HL-60/S4 treated with retinoic acid at 250 ng/mL for 4 days and 3 days (cell line): ENCODE measurements around the gene SMCO4.
"Not testable (repeated sequence)": the region's sequence is repeated elsewhere in the genome, so short reads cannot be mapped to it uniquely, and the experiment has no call there.

Experiments
- in situ Hi-C: fragments of 300-500 bp; cut with MboI; formaldehyde crosslinking; loops from 2 replicates; pipeline ENCODE4 v1.7.0; 2022; ENCODE audit warnings: low sequenced_read_pairs

SMCO4 gene

DNA sequence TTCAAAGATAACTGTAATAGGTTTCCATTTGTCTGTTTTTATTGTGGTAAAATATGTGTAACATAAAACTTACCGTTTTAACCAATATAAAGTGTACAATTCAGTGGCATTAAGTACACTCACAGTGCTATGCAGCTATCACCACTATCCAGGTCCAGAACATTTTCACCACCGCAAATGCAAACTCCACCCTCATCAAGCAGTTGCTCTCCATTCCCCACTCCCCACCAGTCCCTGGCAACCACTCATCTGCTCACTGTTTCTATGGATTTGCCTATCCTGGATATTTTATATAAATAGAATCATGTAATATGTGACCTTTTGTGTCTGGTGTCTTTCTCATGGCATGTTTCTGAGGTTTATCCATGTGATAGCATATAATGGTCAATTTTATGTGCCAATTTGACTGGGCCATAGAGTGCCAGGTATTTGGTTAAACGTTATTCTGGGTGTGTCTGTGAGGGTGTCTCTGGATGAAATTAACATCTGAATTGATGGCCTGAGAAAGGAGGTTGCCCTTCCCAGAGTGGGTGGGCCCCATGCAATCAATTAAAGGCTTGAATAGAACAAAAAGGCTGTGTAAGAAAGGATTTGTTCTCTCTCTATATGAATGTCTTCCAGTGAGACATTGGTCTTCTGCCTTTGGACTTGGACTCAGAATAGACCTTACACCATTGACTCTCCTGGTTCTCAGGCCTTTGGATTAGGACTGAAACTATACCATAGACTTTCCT lies 17.2 kb upstream of the SMCO4 start:
- in situ Hi-C loops, result no loop called here

DNA sequence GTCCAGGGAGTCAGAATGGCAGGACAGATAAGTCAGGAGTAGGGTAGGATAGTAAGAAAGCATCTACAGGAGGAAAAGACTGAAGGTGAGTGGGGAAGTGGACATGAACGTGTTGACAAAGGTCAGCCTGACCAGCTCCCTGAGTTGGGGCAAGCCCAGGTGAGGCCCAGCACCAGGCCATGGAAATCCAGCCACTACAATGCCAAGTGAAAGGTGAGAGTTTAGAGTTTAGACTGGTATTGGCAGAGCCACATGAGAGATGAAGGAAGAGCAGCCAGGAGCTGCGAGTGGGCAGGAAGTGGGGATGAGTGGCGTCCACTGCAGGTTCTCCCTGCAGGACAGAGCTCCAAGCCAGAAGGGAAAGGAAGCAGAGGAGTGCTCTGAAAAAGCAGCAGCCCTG lies 16.5 kb upstream of the SMCO4 start:
- in situ Hi-C loops, result no loop called here

DNA sequence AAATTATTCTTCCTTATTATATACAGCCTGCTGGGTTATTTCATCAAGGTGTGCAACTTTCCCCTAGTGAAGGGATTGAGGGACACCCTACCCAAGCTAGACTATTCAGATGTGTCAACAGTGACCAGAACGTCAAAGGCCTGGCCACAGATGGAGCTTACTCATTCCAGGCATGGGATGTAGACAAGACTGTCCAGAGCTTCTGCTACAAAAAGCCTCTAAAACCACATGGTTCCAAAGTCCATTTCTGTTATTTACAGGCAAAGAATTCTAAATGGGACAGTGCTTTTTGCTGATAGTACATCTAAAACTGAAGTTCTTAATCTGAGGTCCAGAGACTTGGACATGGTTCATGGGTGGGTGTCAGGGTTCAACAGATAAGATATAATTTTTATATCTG lies 9.7 kb upstream of the SMCO4 start:
- in situ Hi-C loops, result no loop called here

DNA sequence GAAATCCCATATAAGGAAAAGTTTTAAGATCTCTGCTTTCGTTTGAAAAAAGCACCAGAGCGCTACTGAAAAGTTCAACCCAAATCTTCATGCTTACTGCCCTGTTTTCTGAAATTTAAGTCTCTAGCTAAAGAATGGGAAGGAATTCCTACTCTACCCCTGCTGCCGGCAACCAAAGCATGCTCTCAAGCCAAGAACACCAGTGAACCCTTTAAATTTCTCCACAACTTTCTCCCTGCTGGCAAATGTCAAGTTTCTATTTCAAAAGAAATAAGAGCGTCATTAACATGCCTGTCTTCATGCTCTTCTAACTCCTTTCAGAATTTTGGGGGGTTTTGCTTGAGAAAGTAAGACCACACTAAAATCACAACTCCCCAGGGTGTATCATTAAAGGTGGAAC lies 6.8 kb upstream of the SMCO4 start:
- in situ Hi-C loops, result no loop called here

DNA sequence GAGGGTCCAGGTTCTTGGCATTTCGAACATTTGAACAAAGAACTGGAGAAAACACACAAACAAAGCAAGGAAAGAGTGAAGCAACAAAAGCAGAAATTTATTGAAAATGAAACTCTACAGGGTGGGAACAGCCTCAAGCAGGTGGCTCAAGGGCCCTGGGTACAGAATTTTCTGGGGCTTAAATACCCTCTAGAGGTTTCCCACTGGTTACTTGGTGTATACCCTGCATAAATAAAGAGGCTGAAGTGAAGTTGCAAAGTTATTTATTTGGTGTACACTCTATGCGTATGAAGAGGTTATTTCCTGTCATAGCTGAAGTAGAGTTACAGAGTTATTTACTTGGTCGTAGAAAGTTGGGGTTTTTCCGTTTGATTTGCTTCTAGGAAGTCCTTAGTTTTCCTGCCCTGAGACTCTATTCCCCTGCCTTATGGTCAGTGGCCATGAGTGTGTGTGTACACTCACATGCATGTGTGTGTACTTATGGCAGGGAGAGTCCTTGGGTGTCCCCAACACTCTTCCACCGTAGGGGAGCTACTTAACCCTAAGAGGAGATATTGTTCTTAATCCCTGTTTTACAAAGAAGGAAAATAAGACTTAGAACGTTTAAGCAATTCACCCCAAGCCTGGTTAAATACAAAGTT lies 5.6 kb upstream of the SMCO4 start:
- in situ Hi-C loops, result no loop called here

DNA sequence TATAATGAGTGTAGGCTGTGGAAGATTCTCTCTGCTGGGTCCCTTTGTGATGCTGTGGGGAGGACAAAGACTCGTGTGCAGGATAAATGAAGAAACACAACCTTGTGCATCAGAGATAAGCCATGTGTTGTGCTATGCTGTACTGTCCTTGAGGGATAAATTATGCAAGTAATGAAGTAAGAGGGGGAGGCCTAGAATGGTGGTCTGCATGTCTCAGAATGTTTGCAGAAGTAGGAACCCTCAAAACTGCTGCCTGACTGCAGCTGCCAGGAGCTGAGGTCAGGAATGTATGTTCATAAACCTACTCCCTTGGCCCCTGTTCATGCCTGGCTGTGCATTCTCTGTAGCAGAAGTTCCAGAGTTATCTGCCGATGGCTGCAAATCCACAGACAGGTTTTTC lies 4.6 kb upstream of the SMCO4 start:
- in situ Hi-C loops, result no loop called here

DNA sequence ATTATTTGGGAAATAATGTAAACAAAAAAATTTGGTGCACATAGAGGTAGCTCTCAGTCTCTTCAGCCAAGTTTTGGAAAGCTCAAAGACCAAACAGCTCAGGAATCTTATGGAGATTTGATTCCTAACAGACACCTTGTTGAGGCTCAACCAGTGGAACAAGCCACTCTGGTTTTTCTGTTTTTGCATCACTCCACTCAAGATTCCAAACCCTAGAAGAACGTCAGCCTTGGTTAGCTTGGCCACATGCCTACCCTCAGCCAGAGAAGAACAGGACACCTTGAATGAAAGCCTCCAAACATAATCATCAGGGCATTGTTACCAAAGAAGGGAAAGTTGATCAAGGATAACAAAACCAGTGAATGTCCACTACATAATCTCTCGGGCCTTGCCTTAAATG lies 3.8 kb upstream of the SMCO4 start:
- in situ Hi-C loops, result no loop called here

DNA sequence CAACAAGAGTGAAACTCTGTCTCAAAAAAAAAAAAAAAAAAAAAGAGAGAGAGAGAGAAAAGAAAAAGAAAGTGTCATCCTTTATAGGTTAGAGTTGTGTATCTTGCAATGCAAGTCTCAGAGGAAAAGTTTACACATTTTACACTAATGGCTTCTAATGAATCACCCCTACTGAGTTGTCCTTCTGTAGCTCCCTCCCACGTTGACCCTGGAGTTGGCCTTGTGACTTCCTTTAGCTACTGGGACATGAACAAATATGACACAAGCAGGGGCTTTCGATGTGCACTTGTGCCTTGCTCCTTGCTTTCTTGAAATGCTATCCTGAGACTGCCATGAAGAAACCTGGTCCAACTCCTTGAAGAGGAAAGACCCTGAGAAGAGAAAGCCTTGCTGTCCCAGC lies 2.4 kb upstream of the SMCO4 start:
- in situ Hi-C loops, result no loop called here

DNA sequence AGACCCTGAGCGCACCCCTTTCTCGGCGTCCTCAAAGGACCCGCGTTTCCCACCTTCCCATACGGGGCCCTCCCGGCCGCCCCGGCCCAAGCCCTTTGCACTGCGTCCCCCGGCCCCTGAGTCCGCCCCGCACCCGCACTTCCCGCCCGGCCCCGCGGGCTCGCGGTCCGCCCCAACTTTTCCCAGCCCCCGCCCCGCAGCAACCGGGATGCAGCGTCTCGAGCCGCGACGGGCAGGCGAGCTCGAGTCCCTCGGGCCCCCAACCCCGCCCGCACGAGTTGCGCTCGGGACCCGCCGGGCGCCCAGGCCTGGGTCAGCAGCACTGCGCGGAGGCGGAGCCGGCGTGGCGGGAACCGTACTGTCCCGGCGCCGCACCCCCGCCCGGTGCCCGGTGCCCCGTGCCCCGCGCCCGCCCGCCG lies 371 bp downstream of the SMCO4 start:
- in situ Hi-C loops, result no loop called here

DNA sequence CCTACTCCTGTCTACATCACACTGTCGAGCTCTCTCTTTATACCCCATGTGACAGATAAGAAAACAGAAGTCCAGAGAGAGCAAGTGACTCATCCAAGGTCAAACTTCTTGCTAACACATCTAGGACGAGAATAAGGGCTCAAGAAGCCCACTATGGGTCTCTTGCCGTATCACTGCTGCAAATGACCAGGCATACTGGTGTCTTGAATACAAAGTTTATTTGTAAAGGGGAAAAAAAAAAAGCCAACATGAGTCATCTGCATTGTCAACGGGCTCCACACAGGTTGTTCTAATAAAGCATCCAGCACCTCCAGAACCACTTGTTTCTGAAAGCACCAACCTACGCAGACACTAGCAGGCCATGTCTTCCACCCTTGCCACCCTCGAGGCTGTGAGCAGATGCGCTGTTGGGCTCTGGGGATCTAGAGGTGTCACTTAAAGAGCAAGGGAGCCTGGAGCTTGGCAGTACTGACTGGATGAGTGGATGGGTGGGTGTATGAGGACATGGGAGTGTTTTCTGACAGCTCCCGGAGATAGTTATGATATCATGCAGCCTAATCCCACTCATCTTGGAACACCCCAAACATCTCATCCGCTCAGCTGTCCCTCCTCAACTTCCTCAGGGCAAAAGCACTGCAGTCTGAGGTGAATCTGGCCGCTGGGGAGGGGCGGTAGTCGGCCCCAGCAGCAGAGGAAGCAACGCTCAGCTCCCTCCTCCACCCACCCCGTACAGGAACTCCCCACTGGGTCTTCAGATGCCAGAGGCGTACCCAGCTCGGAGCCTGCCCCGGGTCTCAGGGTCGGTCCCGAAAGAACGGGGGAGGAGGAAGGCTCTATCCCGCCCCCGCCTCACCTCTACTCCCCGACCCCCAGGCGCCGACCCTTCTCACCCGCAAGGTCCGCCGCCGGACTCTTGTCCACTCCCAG lies 1.0 kb downstream of the SMCO4 start:
- in situ Hi-C loops, result no loop called here

DNA sequence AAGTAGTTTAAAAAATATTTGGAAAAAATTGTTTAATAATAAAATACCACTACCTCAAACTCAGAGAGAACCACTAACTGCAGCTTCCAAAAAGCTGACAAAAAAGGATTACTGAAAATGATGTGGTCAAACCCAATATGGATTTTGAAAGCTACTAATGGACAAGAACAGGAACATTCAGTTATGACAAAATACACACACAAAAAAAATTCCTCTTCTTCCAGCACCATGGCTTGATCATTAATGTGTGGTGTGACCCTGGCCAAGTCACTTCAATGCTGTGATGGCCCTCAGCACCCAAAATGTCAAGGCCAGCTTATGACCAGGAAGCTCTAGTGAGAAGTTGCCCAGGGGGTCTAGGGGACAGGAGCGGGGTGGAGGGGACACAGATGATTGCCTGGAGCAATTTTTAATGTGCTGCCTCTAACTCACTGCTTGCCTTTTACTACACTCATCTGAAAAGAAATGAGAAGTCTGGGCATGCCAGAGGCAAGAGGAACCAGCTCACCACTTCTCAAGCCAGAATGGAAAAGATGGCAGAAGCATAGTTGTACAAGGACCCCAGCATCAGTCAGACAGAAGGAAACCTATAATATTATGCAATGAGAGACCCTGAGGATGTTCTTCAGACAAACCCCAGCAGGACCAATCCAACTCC lies 2.2 kb downstream of the SMCO4 start:
- in situ Hi-C loops, result no loop called here

DNA sequence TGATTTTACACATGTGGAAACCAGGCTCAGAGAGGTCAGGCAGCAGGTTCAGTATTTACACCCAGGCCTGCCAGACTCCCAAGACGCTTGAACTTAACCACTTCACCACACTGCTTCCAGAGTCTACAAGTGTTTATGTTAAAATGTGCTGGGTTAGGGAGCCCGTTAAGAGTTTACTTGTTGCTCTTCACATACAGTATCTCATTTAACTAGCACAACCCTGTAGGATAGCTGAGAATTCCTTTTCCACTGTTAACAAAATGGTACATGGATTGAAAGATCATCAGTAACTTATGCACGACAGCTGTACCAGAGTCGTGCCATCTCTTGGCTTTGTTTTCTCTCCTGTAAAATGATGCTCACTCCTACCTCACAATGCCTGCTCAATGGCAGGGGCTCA lies 2.9 kb downstream of the SMCO4 start:
- in situ Hi-C loops, result no loop called here

DNA sequence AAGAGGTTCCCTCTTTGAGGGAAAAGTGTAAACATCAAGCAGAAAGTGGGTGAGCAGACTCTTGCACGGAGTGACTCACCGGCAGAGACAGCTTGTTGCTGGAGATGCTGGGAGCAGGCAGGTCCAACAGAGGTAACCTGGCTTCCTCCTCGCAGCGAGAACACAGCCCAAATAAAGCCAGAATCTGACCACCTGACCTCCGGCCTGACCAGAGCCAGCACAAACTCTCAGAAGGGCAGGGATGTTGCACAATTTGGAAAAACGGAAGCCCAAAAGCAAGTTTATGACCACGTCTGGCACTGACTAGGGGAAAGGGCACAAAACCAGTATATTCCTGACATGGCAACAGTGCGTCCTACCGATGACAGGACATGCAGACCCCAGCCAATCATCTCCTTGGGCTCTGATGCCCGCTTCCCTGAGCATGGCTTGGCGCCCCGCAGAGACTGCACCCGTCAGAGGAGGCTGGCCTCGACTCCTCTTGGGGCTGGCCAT lies 5.4 kb downstream of the SMCO4 start:
- in situ Hi-C loops, result no loop called here

DNA sequence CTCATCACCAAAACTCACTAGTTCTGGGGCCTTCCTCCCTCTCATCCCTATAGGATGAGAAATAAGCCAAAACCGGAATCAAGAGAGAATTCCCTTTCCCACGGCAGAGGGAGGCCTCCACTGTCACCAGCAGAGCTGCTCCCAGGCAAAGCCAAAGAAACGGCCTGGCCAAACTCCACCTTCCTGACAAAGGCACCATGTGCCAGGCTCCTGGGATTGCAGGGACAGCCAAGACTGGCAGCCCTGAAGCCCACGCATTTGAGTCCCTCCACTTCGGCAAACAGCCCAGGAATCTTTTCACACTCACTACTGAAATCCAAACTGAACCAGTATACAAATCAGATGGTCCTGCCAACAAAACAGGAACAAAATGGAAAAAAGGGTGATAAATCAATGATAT lies 6.1 kb downstream of the SMCO4 start:
- in situ Hi-C loops, result no loop called here

DNA sequence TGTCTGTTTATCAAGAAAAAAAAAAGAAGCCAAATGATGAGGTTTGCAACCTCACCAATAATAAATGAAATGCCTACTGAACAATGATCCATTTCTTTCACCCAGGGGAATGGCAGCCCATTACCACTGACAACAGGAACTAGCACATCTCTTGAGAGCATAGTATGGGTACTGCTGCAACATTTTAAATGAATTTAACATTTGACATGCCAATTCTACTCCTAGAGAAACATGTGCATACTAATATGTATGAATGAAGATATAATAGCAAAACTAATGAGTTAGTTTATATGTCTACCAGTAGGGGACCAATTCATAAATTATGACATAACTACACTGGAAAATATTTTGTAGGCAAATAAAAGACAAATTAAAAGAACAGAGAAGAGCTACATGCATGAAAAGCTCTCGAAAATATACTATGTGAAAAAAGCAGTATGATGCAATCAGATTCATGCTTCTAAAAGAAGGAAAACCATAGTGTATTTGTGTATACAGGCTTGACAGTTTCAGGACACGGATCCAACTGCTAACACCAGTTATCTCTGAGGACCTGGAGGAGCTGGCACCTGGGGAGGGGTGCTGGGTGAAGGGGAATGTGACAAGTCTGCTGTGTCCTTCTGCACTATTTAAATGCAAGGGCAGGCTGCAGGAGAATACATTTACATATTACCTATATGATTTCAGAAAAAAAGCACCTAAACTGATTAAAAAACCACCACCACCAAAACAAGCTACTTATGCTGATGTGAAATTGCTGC lies 6.9 kb downstream of the SMCO4 start:
- in situ Hi-C loops, result no loop called here

DNA sequence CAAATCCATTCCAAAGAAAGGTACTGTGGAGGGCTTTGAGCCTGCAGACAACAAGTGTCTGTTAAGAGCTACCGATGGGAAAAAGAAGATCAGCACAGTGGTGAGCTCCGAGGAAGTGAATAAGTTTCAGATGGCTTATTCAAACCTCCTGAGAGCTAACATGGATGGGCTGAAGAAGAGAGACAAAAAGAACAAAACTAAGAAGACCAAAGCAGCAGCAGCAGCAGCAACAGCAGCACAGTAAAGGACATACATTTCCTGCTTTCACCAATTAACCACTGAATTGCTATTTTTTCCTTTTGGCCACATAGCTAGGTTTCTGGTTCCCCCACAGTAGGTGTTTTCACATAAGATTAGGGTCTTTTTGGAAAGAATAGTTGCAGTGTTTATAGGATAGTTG lies 7.6 kb downstream of the SMCO4 start:
- in situ Hi-C loops, result not testable (repeated sequence)

DNA sequence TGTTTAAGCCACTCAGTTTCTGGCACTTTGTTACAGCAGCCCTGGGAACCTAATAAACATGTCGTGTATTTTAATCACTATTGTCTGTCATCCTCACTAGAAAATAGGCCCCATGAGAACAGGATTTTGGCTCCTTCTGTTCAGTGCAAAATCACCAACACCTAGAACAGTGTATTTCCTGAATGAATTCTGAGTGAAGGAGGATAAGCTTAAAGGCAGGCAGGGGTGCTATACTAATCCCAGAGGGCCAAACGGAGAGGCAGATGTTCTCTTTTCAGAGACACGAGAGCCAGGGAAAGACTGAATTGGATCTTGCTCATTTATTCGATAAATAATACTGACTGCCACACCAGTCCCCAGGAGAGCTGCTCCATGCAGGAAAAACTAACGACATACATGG lies 10.4 kb downstream of the SMCO4 start:
- in situ Hi-C loops, result no loop called here

DNA sequence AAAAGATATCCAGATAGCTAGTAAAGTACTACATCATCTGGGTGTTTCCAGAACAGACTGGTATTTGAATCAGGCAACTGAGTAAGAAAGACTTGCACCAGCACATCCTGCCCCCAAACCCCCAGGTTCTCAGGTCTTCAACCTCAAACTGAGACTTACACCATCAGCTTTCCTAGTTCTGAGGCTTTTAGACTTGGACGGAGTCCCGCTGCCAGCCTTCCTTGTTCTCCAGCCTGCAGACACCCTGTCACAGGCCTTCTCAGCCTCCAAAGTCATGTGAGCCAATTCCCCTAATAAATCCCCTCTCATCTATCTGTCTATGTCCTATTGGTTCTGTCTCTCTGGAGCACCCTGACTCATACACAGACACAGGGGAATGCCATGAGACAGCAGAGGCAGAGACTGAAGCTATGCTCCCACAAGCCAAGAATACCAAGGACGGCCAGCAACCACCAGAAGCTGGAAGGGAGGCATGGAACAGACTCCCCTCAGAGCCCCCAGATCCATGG lies 10.9 kb downstream of the SMCO4 start:
- in situ Hi-C loops, result no loop called here

DNA sequence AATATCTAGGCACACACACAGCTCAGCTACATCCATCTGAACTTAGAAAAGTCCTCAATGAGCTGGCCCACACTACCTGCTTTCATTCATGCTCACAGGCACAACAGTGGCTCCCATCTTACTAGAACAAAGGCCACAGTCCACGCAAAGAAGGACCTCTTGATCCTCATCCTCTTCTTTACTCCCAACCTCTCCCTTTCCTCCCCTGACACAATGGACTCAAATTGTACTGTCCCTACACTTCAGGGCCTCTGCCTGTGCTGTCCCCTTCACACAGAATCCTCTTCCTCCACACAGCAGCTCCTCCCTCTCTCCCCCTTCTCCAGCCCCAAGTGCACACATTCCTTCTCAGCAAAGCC lies 12.7 kb downstream of the SMCO4 start:
- in situ Hi-C loops, result no loop called here
